GM12878 (cell line): Measurements from ENCODE around the gene HTR2B. TPM values are rescaled to one million over a fixed set of nuclear protein-coding genes. Genes with fewer than 3 reads are reported as not detected.

Source experiments
- ATAC-seq: fragments of 200-7000 bp; cut with Tn5 transposase; 3 replicates; pipeline ENCODE4 v1.9.1; 2020; ENCODE audit warnings: mild to moderate bottlenecking, moderate library complexity
- BruUV-seq: library from RNA; stranded (reverse); fragments of 400-500 nt; replicated peaks from 2 replicates; lab custom pipeline; 2021; lab: Mats Ljungman, UMichigan
- CTCF ChIA-PET: fragments of 300-600 bp; sonication (Branson Sonifier 250); formaldehyde crosslinking; extraction: SDS; loops from one replicate; lab custom pipeline; 2021; ENCODE audit warnings: inconsistent platforms; lab: Yijun Ruan, JAX
- POLR2A ChIA-PET: fragments of 350-600 bp; formaldehyde crosslinking; extraction: SDS; loops from one replicate; lab custom pipeline; 2021; ENCODE audit warnings: inconsistent platforms; lab: Charles Lee
- RAD21 ChIA-PET: fragments of 300-600 bp; sonication (Branson Sonifier 250); formaldehyde crosslinking; loops from one replicate; lab custom pipeline; 2023; ENCODE audit warnings: antibody characterized with exemption; ENCODE audit not compliant: unreplicated experiment; lab: Charles Lee
- SMC1A ChIA-PET: fragments of 300-600 bp; sonication (Branson Sonifier 250); formaldehyde crosslinking; loops from one replicate; lab custom pipeline; 2023; ENCODE audit not compliant: unreplicated experiment, uncharacterized antibody; lab: Charles Lee
- DNase-seq: peaks from one replicate; pipeline ENCODE4 v3.0.0-alpha.2; 2011; ENCODE audit warnings: low read depth, low spot score
- FAIRE-seq: peaks from 3 replicates; lab custom pipeline; 2011; peaks lifted over from hg19 to GRCh38; lab: Jason Lieb, UNC
- H2AFZ ChIP-seq: 2 replicates; pipeline ENCODE4 v1.6.0; 2011; ENCODE audit warnings: low read depth, low read length, control low read depth; ENCODE audit not compliant: control insufficient read depth
- H3K27ac ChIP-seq: 2 replicates; pipeline ENCODE4 v1.5.1; 2011; ENCODE audit warnings: control low read depth; ENCODE audit not compliant: control insufficient read depth, insufficient read depth
- H3K27me3 ChIP-seq, 2 experiments: replicated peaks in 1 of 2; 2 replicates each; pipeline versions ENCODE4 v1.6.0 to v1.6.1; 2011; ENCODE audit warnings: low read length in 1 of 2; ENCODE audit not compliant: control insufficient read depth in 2 of 2, insufficient read depth in 2 of 2
- H3K36me3 ChIP-seq, 2 experiments: 2 replicates each; pipeline ENCODE4 v1.5.1; 2011; ENCODE audit warnings: low read length in 1 of 2; ENCODE audit not compliant: control insufficient read depth in 2 of 2, insufficient read depth in 2 of 2
- H3K4me1 ChIP-seq: 2 replicates; pipeline ENCODE4 v1.6.1; 2011; ENCODE audit warnings: mild to moderate bottlenecking, low read length, moderate library complexity, mixed read lengths; ENCODE audit not compliant: control insufficient read depth, insufficient read depth
- H3K4me2 ChIP-seq: 2 replicates; pipeline ENCODE4 v1.6.0; 2011; ENCODE audit warnings: control low read depth; ENCODE audit not compliant: control insufficient read depth, insufficient read depth
- H3K4me3 ChIP-seq: fragments of 200-600 bp; sonication (generic); 2 replicates; pipeline ENCODE4 v1.5.1; 2016
- H3K79me2 ChIP-seq: 2 replicates; pipeline ENCODE4 v1.6.0; 2011; ENCODE audit warnings: low read length; ENCODE audit not compliant: control insufficient read depth, insufficient read depth
- H3K9ac ChIP-seq: 2 replicates; pipeline ENCODE4 v1.8.0; 2011; ENCODE audit warnings: low read length, control low read depth, mixed read lengths; ENCODE audit not compliant: control insufficient read depth, insufficient read depth
- H3K9me3 ChIP-seq: replicated peaks from 3 replicates; pipeline ENCODE4 v1.5.1; 2011; ENCODE audit warnings: mild to moderate bottlenecking, low read length; ENCODE audit not compliant: control insufficient read depth, insufficient read depth
- H4K20me1 ChIP-seq: 2 replicates; pipeline ENCODE4 v1.6.0; 2011; ENCODE audit not compliant: control insufficient read depth, insufficient read depth
- CBX3 ChIP-seq: fragments of 200-600 bp; sonication (generic); IDR thresholded peaks from 2 replicates; pipeline ENCODE4 v1.6.1; 2016; ENCODE audit warnings: low read depth, borderline replicate concordance
- CTCF ChIP-seq, 3 experiments: IDR thresholded peaks in 2 of 3; conservative IDR thresholded peaks in 1 of 3; 2 replicates each; pipeline ENCODE4 v1.5.1; 2011; ENCODE audit warnings: low read depth in 3 of 3, low read length in 3 of 3, mild to moderate bottlenecking in 3 of 3, control low read depth in 2 of 3, moderate library complexity in 2 of 3, inconsistent platforms in 1 of 3, mixed read lengths in 1 of 3; ENCODE audit not compliant: control insufficient read depth in 2 of 3, insufficient read depth in 1 of 3; ENCODE audit errors: extremely low read depth in 1 of 3
- EGR1 ChIP-seq, 2 experiments: IDR thresholded peaks; 1 replicate in 1 of 2; 2 replicates in 1 of 2; pipeline ENCODE4 v1.6.1; 2011 to 2012; ENCODE audit warnings: low read depth in 2 of 2, low read length in 2 of 2, borderline replicate concordance in 1 of 2, mild to moderate bottlenecking in 1 of 2, moderate library complexity in 1 of 2
- HDGF ChIP-seq: fragments of 450-650 bp; IDR thresholded peaks from 2 replicates; pipeline ENCODE4 v1.6.1; 2016; ENCODE audit warnings: antibody characterized with exemption
- JUNB ChIP-seq: IDR thresholded peaks from 2 replicates; pipeline ENCODE4 v1.6.1; 2016; ENCODE audit warnings: antibody characterized with exemption, mild to moderate bottlenecking
- SMARCA5 ChIP-seq: fragments of 450-650 bp; IDR thresholded peaks from 2 replicates; pipeline ENCODE4 v1.6.1; 2017; ENCODE audit warnings: mild to moderate bottlenecking
- SREBF2 ChIP-seq: IDR thresholded peaks from 2 replicates; pipeline ENCODE4 v1.6.1; 2012; ENCODE audit warnings: mild to moderate bottlenecking, low read length
- WGBS: methylation state at CpG from one replicate; pipeline ENCODE4 v1.1.6; 2016; ENCODE audit warnings: low lambda C conversion rate; ENCODE audit not compliant: insufficient replicate concordance, insufficient coverage; ENCODE audit errors: missing lambda C conversion rate; 5-methylcytosine and 5-hydroxymethylcytosine counted together
- in situ Hi-C: fragments of 300-500 bp; cut with MboI; formaldehyde crosslinking; loops from 9 replicates; pipeline ENCODE4 v1.14.3; 2018; ENCODE audit warnings: mixed read lengths
- intact Hi-C: fragments of 100-400 bp; cut with micrococcal nuclease; formaldehyde crosslinking; loops from one replicate; pipeline ENCODE4 v1.14.2; 2022; ENCODE audit not compliant: unreplicated experiment
- polyA plus RNA-seq, 11 experiments: library from polyadenylated mRNA; depleted of rRNA in 4 of 11; unstranded in 6 of 11; stranded (reverse) in 5 of 11; fragments of >200 nt; fragmentation: Nextera tagmentation in 4 of 11; fragmentation: Illumina TruSeq in 1 of 11; extraction: Ambion mirVana in 4 of 11; extraction: Trizol in 1 of 11; gene quantifications; 1 replicate in 1 of 11; 2 replicates in 10 of 11; pipeline versions ENCODE4 v1.2.1 to v1.2.3, GENCODE V29; 2011 to 2016; ENCODE audit warnings: inconsistent platforms in 2 of 11, missing spikeins in 2 of 11, low read depth in 1 of 11
- total RNA-seq, 4 experiments: library from RNA; depleted of rRNA in 3 of 4; stranded (reverse); fragments of >200 nt in 3 of 4; fragmentation: Illumina TruSeq in 1 of 4; extraction: Trizol in 1 of 4; gene quantifications; 2 replicates each; pipeline versions ENCODE4 v1.2.1 to v1.2.3, GENCODE V29; 2013 to 2021

The HTR2B gene
- total and polyA plus RNA-seq, 10 of the 15 experiments (the other 5 are each of a cell fraction or from before 2014, with no cell fraction given), result 0.03 to 1.2 (median 0.15) TPM

GRCh38 chr2:231138699-231139098 lies 13.9 kb upstream of the HTR2B start:
- POLR2A ChIA-PET, result no interaction called here

More at GRCh38 chr2:231138699-231139098, 13.9 kb upstream of the HTR2B start:
- WGBS, result 97% methylated on average over 8 of the region's 8 CpGs
- DNase-seq (no peak), FAIRE-seq (no peak), ATAC-seq (no peak)
- SMC1A ChIA-PET, result no interaction called here
- no peak overlapping the region for H3K9ac ChIP-seq
- in situ Hi-C loops (no loop called here), intact Hi-C loops (no loop called here)
- H3K4me2 ChIP-seq, result no peak overlapping the region
- no peak overlapping the region for H2AFZ ChIP-seq
- H3K36me3 ChIP-seq, result peaks cover 0 to 6% of the 10 kb centered on the region in 2 experiments; a peak in 1 of 4 replicates
- RAD21 ChIA-PET, result no interaction called here
- CTCF ChIA-PET, result interaction anchor here (0.6 kb wide), 1 partner anchor 197 kb away, joined by 4 read pairs; no protein-coding TSS in a partner anchor
- H3K9me3 ChIP-seq, result no peaks in the 10 kb centered on the region
- H4K20me1 ChIP-seq, result no peaks in the 10 kb centered on the region
- H3K79me2 ChIP-seq, result peaks cover 1% of the 10 kb centered on the region; the same call in 1 of the 2 replicates
- no peaks in the 10 kb centered on the region for H3K4me1 ChIP-seq
- no TSS peak for BruUV-seq
- H3K27me3 ChIP-seq, result no peaks in the 10 kb centered on the region
- no peak overlapping the region for H3K4me3 ChIP-seq
- no peak overlapping the region for H3K27ac ChIP-seq
- no peak for TF ChIP-seq HDGF
- no peak for TF ChIP-seq JUNB
- no peak for TF ChIP-seq SREBF2
- no peak for TF ChIP-seq CTCF (IDR thresholded peaks at IDR 0.05 in 2 of 3, conservative IDR thresholded peaks at IDR 0.05 in 1 of 3; ENCODE audit: control insufficient read depth in 2 of 3, extremely low read depth in 1 of 3, insufficient read depth in 1 of 3, low read depth in 3 of 3, low read length in 3 of 3)
- TF ChIP-seq CBX3, result no peak
- TF ChIP-seq EGR1 (IDR thresholded peaks at IDR 0.05; ENCODE audit: borderline replicate concordance in 1 of 2, low read depth in 2 of 2, low read length in 2 of 2), result no peak
- TF ChIP-seq SMARCA5, result no peak
